IPS DF 6.9 (cell line): ENCODE results near the gene LRCH4.
A peak's percentile ranks its signal among the peaks of the same experiment; 100 is the strongest.

Experiments used
- DNase-seq: peaks from one replicate; pipeline ENCODE4 v3.0.0-alpha.2; 2013; ENCODE audit warnings: low read depth, low spot score
- H3K27ac ChIP-seq: one replicate; pipeline ENCODE4 v1.5.1; 2013; ENCODE audit warnings: low read length, control low read depth
- H3K27me3 ChIP-seq: 2 replicates; pipeline ENCODE4 v1.6.1; 2013; ENCODE audit warnings: mild to moderate bottlenecking, low read length; ENCODE audit not compliant: control insufficient read depth, insufficient read depth
- H3K36me3 ChIP-seq: 2 replicates; pipeline ENCODE4 v1.6.1; 2013; ENCODE audit warnings: low read length; ENCODE audit not compliant: control insufficient read depth, insufficient read depth
- H3K4me1 ChIP-seq: 2 replicates; pipeline ENCODE4 v1.6.1; 2013; ENCODE audit warnings: low read length; ENCODE audit not compliant: control insufficient read depth, insufficient read depth
- H3K4me3 ChIP-seq: 2 replicates; pipeline ENCODE4 v1.5.1; 2013; ENCODE audit warnings: mild to moderate bottlenecking, low read length
- H3K9me3 ChIP-seq: 2 replicates; pipeline ENCODE4 v1.6.1; 2013; ENCODE audit warnings: low read length, inconsistent platforms; ENCODE audit not compliant: control insufficient read depth, insufficient read depth
- WGBS: extraction: QIAGEN DNeasy Blood & Tissue Kit; methylation state at CpG from one replicate; pipeline ENCODE4 v1.1.7; 2013; ENCODE audit warnings: mixed read lengths, missing lambda C conversion rate; ENCODE audit not compliant: insufficient read length, insufficient coverage; 5-methylcytosine and 5-hydroxymethylcytosine counted together

LRCH4 gene

DNA sequence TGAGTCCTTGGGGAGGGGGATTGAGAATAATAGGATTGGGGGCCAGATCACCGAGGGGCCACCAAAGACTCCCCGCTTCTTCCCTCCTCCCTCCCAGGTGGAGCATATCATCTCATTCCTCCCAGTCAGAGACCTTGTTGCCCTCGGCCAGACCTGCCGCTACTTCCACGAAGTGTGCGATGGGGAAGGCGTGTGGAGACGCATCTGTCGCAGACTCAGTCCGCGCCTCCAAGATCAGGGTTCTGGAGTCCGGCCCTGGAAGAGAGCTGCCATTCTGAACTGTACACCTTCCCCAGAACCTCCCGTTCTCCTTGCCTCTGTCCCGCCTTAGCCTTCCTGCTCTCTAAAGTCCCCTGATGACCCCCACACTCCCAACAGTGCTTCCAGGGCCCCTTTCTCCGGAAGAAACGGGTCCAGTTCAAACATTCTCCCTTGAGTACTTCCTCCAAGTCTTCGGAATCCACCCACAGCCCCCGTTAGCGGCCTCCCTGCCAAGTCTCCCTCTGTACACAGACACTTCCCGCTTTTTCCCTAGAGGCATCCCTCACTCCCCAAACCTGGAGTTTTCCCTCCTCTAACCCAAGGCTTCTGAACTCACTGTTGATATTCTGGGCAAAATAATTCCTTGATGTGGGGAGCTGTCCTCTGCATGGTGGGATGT lies 4.3 kb upstream of the LRCH4 start:
- no peak for DNase-seq
- H3K27ac ChIP-seq = no peak overlapping the region
- no peak overlapping the region for H3K4me3 ChIP-seq
- H3K27me3 ChIP-seq = no peaks in the 10 kb centered on the region
- no peaks in the 10 kb centered on the region for H3K9me3 ChIP-seq
- H3K36me3 ChIP-seq = no peaks in the 10 kb centered on the region
- WGBS = no CpG with 5 or more reads among the region's 20 CpGs
- peaks cover 4% of the 10 kb centered on the region for H3K4me1 ChIP-seq

DNA sequence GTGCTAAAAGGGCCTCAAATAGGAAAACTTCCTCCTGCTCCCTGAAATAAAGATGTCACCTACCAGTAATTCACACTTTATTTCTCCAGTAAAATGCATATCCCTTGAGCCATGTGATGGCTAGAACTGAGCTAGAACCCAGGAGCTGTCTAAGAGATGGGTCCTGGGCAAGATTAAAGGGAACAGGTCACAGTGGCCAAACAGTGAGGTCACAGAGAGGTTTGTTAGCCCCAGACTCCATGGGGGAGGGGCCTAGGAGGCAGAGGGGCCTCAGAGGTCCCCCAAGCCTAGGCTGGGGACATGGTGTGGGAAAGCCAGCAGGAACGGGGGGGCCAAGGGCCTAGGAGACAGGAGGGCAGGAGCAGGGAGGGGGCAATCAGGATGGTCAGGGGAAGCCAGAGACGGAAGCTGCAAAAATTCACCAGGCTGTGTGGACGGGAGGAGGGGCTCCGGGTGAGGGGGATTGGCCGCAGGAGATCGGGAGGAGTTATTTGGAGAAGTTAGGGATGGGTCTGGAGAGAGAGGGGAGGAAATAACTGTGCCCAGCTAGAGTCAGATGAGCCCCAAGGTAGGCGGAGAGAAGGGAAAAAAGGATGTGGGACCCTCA lies 3.5 kb upstream of the LRCH4 start:
- no peaks in the 10 kb centered on the region for H3K9me3 ChIP-seq
- no CpG with 5 or more reads among the region's 7 CpGs for WGBS
- peaks cover 6% of the 10 kb centered on the region for H3K4me1 ChIP-seq
- H3K36me3 ChIP-seq = no peaks in the 10 kb centered on the region
- no peaks in the 10 kb centered on the region for H3K27me3 ChIP-seq
- H3K4me3 ChIP-seq = no peak overlapping the region
- no peak overlapping the region for H3K27ac ChIP-seq
- no peak for DNase-seq

DNA sequence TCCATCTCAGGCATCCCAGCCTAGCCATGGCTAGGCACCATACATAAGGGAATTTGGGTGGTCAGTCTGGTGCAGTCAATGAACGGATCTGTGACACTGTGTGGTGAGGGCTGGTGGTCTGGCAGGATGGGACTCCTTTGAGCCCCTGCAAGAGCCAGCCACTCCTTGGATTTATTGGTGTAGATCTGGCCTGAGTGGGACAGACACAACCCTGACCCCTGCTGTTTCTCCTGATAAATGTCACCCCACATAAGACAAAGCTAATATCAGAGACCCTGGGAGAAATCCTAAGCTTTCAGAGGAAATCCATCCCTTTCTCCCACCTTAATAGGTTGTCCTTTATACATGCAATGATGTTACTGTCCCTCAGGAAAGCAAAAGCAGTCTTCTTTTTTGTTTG lies 2.5 kb upstream of the LRCH4 start:
- Histone ChIP-seq H3K27ac (no peak overlapping the region), H3K36me3 (no peaks in the 10 kb centered on the region), H3K27me3 (no peaks in the 10 kb centered on the region), H3K4me1 (peaks cover 14% of the 10 kb centered on the region), H3K4me3 (no peak overlapping the region), H3K9me3 (no peaks in the 10 kb centered on the region)
- DNase-seq = no peak
- WGBS = no CpG with 5 or more reads among the region's 1 CpG

DNA sequence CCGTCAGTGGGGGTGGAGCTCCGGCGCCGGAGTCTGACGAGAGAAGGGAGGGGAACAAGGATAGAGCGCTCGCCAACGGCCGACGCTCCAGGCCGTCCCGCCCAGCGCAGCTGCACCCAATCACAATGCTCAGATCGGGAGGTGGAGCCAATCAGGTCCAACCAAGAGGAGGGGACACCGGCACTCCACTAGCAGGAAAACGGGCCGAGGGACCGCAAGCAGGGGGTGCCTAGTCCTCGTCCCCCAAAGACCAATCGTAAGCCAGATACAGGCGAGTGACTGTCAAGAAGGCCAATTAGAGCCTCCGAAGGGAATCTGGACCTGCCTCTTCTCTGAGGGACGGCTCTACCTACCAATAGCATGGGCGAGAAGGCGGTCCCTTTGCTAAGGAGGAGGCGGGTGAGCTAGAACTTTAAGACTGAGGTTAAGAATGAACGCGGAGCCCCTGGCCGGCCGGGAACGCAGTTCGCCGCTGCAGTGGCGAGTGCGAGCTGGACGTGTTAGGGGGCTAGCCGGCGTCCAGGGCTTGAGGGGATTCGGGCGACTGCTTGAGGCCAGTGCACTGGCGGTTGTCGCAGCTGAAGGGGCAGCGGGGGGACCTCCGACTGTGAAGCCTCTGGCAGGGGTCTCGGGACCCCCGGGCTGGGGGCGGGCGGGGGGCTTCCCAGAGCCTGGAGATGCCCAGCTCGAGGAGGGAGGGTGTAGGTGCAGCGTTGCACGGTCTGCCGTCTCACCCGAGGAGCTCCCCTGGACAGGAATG lies 517 bp upstream of the LRCH4 start, which contains the start of gene FBXO24:
Gene FBXO24, plus strand, starts transcription at position 63 of the 760 bp plus-strand sequence. Its CDS starts 298 bp downstream, at position 361.
- no CpG with 5 or more reads among the region's 53 CpGs for WGBS
- H3K27ac ChIP-seq = no peak within 1 kb of the TSS
- H3K36me3 ChIP-seq = no peaks in the 10 kb centered on the region; the same call in 1 of the 2 replicates
- no peaks in the 10 kb centered on the region for H3K9me3 ChIP-seq
- H3K27me3 ChIP-seq = no peaks in the 10 kb centered on the region
- H3K4me1 ChIP-seq = peaks cover 14% of the 10 kb centered on the region
- DNase-seq = peak; percentile 100
- peak within 1 kb of the TSS; percentile 77 for H3K4me3 ChIP-seq

DNA sequence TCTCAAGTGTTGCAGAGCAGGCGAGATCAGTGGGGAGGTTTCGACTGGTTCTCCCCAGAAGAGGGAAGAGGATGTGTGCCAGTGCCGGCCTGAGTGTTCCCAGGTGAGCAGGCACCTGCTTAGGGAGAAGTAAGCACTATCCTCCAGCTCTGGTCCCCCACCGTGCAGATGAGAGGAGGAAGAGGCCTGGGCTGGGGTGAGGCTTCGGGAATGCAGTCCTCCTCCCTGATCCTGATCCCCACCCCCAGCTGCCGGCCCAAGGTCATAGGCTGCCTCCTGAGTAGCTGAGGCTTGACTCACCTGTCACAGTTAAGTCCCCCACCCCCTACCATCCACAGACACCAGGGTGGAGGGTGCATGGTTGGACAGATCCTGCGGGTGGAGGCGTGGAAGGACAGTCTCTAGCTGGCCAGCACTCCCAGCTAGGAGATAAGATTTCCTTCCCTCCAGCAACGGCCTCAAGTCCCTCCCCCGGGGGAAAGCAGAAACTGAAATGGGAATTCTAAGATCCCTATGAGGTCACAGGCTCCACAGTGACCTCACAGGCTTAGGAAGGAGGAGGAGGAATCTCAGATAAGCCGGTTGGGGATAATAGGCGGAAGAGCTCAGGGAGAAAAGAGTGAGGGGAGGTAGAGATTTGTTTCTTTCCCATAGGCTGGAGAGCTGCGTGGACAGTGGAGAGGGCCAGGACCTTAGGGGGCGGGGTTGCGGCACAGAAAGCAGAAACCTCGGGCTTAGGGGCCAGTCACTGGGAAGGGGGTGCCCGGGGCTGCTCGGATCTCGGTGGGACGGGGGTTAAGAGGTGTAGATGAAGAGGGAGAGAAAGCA lies 1.0 kb downstream of the LRCH4 start:
- no CpG with 5 or more reads among the region's 20 CpGs for WGBS
- H3K27ac ChIP-seq = no peak overlapping the region
- H3K4me1 ChIP-seq = peaks cover 12% of the 10 kb centered on the region
- peak overlapping the region; percentile 73; the same call in 1 of the 2 replicates for H3K4me3 ChIP-seq
- DNase-seq = no peak
- no peaks in the 10 kb centered on the region for H3K9me3 ChIP-seq
- H3K36me3 ChIP-seq = peaks cover 13% of the 10 kb centered on the region
- no peaks in the 10 kb centered on the region for H3K27me3 ChIP-seq

DNA sequence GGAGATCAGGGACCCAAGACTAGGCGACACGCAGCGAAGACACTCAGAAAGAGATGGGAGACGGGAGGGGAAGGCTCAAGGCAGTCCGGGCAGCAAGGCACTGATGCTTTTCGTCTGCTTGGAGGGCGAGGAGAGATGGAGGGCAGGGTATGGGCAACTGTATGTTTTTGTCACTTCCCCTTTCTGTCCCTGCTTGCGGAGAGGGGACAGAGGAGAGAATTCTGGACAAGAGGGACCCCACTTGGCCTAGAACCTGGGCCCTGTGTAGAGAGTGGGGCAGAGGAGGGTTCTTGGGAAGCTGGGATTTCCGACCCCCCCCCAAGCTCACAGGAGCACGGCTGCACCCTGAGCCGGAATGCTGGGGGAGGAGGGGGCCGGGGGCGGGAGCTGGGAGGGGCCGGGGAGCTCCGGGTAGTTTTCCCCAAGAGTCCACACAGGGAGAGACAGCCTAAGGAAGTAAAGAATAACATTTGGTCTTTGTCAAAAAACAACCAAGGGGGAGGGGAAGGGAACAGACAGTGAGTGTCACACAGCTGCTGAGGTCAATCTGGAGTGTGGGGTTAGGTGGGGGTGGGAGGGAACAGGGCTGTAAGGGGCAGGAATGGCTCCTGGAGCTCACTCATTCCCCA lies 1.8 kb downstream of the LRCH4 start:
- DNase-seq = no peak
- Histone ChIP-seq H3K27ac (no peak overlapping the region), H3K36me3 (peaks cover 17% of the 10 kb centered on the region), H3K4me1 (peaks cover 10% of the 10 kb centered on the region), H3K9me3 (no peaks in the 10 kb centered on the region), H3K4me3 (peak overlapping the region; percentile 73; the same call in 1 of the 2 replicates), H3K27me3 (no peaks in the 10 kb centered on the region)
- no CpG with 5 or more reads among the region's 15 CpGs for WGBS

DNA sequence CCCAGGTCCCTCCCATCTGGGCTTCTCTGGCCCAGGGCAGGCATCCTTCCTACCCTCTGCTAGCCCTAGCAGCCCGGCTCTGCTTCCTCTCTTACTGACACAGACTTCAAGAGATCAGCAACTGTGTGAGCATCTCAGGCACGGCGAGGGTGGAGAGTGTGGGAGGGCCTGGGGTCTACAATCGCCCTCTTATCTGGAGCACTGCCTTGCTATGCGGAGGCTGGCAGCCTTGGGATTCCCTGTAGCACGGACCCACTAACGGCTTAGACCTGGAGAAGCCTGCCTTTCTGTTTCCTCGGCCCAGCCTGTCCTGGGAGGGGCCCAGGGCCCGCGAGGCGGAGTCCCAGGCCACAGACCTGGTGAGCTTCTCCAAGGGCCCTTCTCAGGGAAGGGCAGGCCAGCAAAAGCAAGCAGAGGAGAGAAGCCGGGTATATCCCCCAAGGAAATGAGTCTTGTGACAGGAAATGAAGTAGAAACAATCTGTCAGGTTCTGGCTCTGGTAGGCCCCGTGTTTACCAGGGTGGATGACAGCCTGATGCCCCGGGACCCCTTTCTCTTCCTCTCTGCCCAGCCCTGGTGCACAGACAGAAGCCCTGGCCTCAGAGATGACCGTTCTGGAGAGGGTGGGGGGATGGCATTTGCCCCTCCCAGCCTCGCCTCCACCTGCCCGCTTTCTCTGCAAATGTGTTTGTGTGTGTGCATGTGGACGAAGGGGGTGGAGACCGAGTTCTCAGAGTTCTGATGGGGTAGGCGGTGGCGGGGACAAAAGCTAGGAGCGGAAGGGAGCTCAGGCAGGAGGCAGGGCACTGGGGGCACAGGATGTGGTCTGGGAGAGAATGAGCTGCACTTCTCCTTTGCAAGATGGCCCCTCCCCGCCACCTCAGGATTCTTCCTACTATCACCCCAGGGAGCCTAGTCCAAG lies 2.5 kb downstream of the LRCH4 start:
- Histone ChIP-seq H3K27ac (no peak overlapping the region), H3K4me1 (peaks cover 10% of the 10 kb centered on the region), H3K27me3 (no peaks in the 10 kb centered on the region), H3K9me3 (no peaks in the 10 kb centered on the region), H3K4me3 (no peak overlapping the region), H3K36me3 (peaks cover 21% of the 10 kb centered on the region)
- no CpG with 5 or more reads among the region's 23 CpGs for WGBS
- DNase-seq = no peak

DNA sequence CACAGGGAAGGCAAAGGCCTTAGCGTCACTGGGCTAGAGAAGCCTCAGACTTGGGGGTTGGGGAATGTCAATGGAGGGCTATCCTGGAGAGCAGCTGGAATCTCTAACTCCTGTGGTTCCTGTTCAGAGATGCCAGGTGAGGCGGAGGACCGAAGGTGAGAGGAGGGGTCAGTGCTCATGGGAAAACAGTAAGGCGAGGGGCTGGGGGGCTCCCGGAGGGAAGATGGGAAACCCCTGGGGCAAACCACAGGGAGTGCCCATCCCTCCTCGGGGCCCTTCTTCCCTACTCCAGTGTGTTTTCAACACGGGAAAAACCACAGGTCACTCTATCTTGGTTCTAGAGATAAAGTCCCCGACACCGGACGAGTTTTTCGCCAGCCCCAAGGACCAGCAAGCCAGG lies 3.3 kb downstream of the LRCH4 start:
- H3K9me3 ChIP-seq = no peaks in the 10 kb centered on the region
- peaks cover 28% of the 10 kb centered on the region for H3K36me3 ChIP-seq
- DNase-seq = no peak
- no CpG with 5 or more reads among the region's 11 CpGs for WGBS
- H3K4me3 ChIP-seq = no peak overlapping the region
- H3K27me3 ChIP-seq = no peaks in the 10 kb centered on the region
- no peak overlapping the region for H3K27ac ChIP-seq
- H3K4me1 ChIP-seq = peaks cover 10% of the 10 kb centered on the region

DNA sequence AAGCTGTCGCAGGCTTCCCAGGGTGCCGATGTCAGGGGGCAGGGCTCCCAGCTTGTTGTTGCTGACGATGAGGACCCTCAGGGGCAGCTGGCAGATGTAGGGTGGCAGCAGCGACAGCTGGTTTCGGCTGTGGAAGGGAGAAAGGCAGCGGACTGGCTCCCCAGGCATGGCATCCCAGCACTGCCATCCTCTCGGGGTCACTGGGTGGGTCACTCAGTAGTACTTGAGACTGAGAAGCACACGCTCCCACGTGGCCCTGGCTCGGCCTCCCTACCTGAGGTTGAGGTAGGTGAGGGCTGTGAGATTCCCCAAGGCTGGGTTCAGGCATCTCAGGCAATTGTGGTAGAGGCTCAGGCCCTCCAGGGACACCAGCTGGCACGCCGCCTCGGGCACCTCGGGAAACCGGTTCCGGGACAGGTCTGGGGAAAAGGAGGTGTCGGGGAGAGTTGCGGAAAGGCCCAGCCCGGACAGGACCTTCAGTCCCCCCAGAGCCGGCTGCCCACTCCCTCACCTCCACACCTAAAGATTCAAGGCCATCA lies 3.8 kb downstream of the LRCH4 start:
- Histone ChIP-seq H3K4me1 (peaks cover 10% of the 10 kb centered on the region), H3K27me3 (no peaks in the 10 kb centered on the region), H3K9me3 (no peaks in the 10 kb centered on the region), H3K36me3 (peaks cover 31% of the 10 kb centered on the region), H3K4me3 (no peak overlapping the region), H3K27ac (no peak overlapping the region)
- WGBS = no CpG with 5 or more reads among the region's 20 CpGs
- no peak for DNase-seq
